Measurements from ENCODE around the gene ZNF684. TPM values are rescaled to one million over a fixed set of nuclear protein-coding genes. Genes with fewer than 3 reads are reported as not detected.

Gene ZNF684
- total and polyA plus RNA-seq, 2 experiments from 2014 or later = 7.6 to 8.9 TPM

DNA sequence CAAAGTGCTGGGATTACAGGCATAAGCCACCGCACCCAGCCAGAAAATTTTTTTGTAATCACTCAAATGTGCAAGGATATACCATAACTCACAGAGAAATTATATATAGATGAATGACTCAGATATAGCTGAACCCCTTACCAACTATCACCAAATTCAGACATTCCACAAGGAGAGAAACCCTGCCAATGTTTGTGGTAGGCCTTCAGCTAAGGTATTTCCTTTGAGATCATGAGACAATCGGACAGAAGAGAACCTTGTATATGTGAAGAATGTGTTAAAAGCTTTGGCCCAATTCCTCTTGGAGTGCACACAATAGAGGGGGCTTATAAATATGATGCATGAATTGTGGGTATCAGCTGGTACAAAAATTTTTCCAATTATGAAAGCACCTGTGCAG is 50.7 kb downstream of the ZNF684 start:
- Mint-ChIP-seq H3K36me3 (ENCODE audit: low read depth) (no peaks in the 10 kb centered on the region), H3K4me3 (no peak overlapping the region), H3K9me3 (peaks cover 7% of the 10 kb centered on the region; the same call in 1 of the 3 replicates), H3K27me3 (ENCODE audit: insufficient read depth, low read depth, poor library complexity) (peaks cover 4% of the 10 kb centered on the region), H3K27ac (no peak overlapping the region), H3K4me1 (no peaks in the 10 kb centered on the region)
- Histone ChIP-seq H3K9me2 (ENCODE audit: insufficient read depth) (no peaks in the 10 kb centered on the region), H3K4me1 (ENCODE audit: insufficient read depth) (no peaks in the 10 kb centered on the region), H3F3A (replicated peaks; ENCODE audit: low read depth) (no peaks in the 10 kb centered on the region), H3K27me3 (ENCODE audit: insufficient read depth) (no peaks in the 10 kb centered on the region), H3K79me2 (replicated peaks; ENCODE audit: insufficient read depth) (no peaks in the 10 kb centered on the region), H3K36me3 (ENCODE audit: insufficient read depth) (no peaks in the 10 kb centered on the region), H3K4me2 (no peak overlapping the region), H4K20me1 (replicated peaks; ENCODE audit: insufficient read depth) (no peaks in the 10 kb centered on the region), H2AFZ (no peak overlapping the region), H3K27ac (ENCODE audit: low read depth) (no peak overlapping the region), H3K4me3 (no peak overlapping the region)
- no peak for TF ChIP-seq EZH2phosphoT487 (IDR thresholded peaks at IDR 0.05; ENCODE audit: unreplicated experiment)
- no peak for TF ChIP-seq CTCF (conservative IDR thresholded peaks at IDR 0.05; ENCODE audit: low read depth in 2 of 2)
- TF ChIP-seq JUNB (IDR thresholded peaks at IDR 0.05; ENCODE audit: unreplicated experiment) = no peak
- no peak for TF ChIP-seq POLR2AphosphoS5 (IDR thresholded peaks at IDR 0.05; ENCODE audit: low read depth)
- TF ChIP-seq ZNF331 (CRISPR knock-in tag; IDR thresholded peaks at IDR 0.05; ENCODE audit: low read depth) = no peak
- TF ChIP-seq CREB1 (CRISPR knock-in tag; IDR thresholded peaks at IDR 0.05; ENCODE audit: low read depth) = no peak
- TF ChIP-seq STAT1 (IDR thresholded peaks at IDR 0.05; ENCODE audit: unreplicated experiment) = no peak
- TF ChIP-seq ETS1 (IDR thresholded peaks at IDR 0.05) = no peak
- no peak for TF ChIP-seq NANOG (IDR thresholded peaks at IDR 0.05; ENCODE audit: borderline replicate concordance)
- no peak for TF ChIP-seq EZH2 (IDR thresholded peaks at IDR 0.05; ENCODE audit: low read depth, unreplicated experiment)
- TF ChIP-seq REST (IDR thresholded peaks at IDR 0.05; ENCODE audit: unreplicated experiment) = no peak
- TF ChIP-seq, protein P1, sequence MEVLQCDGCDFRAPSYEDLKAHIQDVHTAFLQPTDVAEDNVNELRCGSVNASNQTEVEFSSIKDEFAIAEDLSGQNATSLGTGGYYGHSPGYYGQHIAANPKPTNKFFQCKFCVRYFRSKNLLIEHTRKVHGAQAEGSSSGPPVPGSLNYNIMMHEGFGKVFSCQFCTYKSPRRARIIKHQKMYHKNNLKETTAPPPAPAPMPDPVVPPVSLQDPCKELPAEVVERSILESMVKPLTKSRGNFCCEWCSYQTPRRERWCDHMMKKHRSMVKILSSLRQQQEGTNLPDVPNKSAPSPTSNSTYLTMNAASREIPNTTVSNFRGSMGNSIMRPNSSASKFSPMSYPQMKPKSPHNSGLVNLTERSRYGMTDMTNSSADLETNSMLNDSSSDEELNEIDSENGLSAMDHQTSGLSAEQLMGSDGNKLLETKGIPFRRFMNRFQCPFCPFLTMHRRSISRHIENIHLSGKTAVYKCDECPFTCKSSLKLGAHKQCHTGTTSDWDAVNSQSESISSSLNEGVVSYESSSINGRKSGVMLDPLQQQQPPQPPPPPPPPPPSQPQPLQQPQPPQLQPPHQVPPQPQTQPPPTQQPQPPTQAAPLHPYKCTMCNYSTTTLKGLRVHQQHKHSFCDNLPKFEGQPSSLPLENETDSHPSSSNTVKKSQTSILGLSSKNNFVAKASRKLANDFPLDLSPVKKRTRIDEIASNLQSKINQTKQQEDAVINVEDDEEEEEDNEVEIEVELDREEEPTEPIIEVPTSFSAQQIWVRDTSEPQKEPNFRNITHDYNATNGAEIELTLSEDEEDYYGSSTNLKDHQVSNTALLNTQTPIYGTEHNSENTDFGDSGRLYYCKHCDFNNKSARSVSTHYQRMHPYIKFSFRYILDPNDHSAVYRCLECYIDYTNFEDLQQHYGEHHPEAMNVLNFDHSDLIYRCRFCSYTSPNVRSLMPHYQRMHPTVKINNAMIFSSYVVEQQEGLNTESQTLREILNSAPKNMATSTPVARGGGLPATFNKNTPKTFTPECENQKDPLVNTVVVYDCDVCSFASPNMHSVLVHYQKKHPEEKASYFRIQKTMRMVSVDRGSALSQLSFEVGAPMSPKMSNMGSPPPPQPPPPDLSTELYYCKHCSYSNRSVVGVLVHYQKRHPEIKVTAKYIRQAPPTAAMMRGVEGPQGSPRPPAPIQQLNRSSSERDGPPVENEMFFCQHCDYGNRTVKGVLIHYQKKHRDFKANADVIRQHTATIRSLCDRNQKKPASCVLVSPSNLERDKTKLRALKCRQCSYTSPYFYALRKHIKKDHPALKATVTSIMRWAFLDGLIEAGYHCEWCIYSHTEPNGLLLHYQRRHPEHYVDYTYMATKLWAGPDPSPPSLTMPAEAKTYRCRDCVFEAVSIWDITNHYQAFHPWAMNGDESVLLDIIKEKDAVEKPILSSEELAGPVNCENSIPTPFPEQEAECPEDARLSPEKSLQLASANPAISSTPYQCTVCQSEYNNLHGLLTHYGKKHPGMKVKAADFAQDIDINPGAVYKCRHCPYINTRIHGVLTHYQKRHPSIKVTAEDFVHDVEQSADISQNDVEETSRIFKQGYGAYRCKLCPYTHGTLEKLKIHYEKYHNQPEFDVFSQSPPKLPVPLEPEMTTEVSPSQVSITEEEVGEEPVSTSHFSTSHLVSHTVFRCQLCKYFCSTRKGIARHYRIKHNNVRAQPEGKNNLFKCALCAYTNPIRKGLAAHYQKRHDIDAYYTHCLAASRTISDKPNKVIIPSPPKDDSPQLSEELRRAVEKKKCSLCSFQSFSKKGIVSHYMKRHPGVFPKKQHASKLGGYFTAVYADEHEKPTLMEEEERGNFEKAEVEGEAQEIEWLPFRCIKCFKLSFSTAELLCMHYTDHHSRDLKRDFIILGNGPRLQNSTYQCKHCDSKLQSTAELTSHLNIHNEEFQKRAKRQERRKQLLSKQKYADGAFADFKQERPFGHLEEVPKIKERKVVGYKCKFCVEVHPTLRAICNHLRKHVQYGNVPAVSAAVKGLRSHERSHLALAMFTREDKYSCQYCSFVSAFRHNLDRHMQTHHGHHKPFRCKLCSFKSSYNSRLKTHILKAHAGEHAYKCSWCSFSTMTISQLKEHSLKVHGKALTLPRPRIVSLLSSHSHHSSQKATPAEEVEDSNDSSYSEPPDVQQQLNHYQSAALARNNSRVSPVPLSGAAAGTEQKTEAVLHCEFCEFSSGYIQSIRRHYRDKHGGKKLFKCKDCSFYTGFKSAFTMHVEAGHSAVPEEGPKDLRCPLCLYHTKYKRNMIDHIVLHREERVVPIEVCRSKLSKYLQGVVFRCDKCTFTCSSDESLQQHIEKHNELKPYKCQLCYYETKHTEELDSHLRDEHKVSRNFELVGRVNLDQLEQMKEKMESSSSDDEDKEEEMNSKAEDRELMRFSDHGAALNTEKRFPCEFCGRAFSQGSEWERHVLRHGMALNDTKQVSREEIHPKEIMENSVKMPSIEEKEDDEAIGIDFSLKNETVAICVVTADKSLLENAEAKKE (CRISPR knock-in tag; IDR thresholded peaks at IDR 0.05) = no peak
- TF ChIP-seq ZNF114 (CRISPR knock-in tag; IDR thresholded peaks at IDR 0.05) = no peak
- ATAC-seq = no peak
- DNase-seq (ENCODE audit: low spot score) = no peak
